GM12801 (cell line): ENCODE results near the gene BMP6.

ENCODE experiments used
- TF ChIP-seq, protein P1 (sequence below): IDR thresholded peaks from one replicate; pipeline ENCODE4 v1.5.1; 2011; ENCODE audit warnings: control low read depth; ENCODE audit not compliant: insufficient read length; ENCODE audit errors: extremely low read depth

BMP6 gene

DNA sequence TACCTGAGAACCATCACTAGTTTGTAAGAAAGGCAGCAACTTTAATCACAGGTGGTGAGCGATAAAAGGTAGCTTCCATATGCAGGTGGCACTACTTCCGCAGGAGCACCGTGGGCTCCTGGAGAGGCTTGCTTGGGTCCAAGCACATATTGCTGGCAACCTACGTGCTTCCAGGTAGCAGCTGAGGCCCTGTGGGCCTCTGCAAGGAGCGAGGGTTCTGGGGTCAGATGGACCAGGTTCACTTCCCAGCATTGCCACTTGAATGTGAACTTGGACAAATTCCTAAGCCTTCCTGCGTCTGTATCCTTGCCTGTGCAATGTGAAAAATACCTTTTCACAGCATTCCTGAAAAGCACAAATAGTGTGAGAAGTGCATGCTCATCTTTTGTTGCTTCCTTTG, 153.7 kb downstream of the BMP6 start:
- TF ChIP-seq, protein P1, sequence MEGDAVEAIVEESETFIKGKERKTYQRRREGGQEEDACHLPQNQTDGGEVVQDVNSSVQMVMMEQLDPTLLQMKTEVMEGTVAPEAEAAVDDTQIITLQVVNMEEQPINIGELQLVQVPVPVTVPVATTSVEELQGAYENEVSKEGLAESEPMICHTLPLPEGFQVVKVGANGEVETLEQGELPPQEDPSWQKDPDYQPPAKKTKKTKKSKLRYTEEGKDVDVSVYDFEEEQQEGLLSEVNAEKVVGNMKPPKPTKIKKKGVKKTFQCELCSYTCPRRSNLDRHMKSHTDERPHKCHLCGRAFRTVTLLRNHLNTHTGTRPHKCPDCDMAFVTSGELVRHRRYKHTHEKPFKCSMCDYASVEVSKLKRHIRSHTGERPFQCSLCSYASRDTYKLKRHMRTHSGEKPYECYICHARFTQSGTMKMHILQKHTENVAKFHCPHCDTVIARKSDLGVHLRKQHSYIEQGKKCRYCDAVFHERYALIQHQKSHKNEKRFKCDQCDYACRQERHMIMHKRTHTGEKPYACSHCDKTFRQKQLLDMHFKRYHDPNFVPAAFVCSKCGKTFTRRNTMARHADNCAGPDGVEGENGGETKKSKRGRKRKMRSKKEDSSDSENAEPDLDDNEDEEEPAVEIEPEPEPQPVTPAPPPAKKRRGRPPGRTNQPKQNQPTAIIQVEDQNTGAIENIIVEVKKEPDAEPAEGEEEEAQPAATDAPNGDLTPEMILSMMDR = no peak

DNA sequence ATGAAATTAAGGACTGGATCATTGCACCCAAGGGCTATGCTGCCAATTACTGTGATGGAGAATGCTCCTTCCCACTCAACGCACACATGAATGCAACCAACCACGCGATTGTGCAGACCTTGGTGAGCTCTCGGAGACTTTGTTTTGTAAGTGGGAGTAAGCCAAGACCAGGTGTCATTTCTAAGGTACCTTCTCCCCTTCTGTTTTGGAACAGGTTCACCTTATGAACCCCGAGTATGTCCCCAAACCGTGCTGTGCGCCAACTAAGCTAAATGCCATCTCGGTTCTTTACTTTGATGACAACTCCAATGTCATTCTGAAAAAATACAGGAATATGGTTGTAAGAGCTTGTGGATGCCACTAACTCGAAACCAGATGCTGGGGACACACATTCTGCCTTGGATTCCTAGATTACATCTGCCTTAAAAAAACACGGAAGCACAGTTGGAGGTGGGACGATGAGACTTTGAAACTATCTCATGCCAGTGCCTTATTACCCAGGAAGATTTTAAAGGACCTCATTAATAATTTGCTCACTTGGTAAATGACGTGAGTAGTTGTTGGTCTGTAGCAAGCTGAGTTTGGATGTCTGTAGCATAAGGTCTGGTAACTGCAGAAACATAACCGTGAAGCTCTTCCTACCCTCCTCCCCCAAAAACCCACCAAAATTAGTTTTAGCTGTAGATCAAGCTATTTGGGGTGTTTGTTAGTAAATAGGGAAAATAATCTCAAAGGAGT, 154.2 kb downstream of the BMP6 start:
- TF ChIP-seq, protein P1 = no peak

DNA sequence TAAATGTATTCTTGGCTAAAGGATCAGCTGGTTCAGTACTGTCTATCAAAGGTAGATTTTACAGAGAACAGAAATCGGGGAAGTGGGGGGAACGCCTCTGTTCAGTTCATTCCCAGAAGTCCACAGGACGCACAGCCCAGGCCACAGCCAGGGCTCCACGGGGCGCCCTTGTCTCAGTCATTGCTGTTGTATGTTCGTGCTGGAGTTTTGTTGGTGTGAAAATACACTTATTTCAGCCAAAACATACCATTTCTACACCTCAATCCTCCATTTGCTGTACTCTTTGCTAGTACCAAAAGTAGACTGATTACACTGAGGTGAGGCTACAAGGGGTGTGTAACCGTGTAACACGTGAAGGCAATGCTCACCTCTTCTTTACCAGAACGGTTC, 154.8 kb downstream of the BMP6 start:
- TF ChIP-seq, protein P1 = no peak

DNA sequence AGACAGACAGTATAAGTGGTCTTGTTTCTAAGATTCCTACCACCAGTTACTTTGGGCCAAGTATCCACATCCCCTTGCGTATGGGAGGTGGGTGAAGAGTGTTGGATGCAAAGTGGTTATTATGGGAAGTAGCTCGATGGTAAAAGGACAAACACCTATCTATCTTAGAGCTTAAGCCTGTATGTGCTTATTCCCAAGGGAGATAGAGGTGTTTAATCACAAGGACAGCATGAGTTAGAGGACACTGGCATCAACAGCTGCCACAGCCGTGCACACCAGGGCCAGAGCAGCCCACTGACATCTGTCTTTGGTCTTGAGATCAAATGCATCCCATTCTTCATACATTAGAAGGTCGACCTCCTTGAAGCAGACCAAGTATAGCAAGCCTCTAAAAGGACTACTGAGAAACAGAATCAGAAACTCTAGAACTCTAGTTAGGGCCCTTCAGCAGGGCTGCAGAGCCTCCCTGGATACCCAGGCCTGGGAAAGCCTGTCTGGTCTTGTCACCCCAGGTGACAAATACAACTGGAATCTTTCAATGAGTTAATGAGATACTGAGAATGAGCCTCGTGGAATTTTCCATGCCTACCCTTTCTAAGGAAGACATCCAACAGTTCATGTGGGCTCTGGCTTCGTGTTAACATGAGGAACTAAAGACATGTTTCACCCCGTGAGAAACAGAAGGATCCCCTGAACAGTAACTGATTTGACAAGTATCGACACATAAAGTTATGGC, 156.0 kb downstream of the BMP6 start:
- TF ChIP-seq, protein P1 = no peak

DNA sequence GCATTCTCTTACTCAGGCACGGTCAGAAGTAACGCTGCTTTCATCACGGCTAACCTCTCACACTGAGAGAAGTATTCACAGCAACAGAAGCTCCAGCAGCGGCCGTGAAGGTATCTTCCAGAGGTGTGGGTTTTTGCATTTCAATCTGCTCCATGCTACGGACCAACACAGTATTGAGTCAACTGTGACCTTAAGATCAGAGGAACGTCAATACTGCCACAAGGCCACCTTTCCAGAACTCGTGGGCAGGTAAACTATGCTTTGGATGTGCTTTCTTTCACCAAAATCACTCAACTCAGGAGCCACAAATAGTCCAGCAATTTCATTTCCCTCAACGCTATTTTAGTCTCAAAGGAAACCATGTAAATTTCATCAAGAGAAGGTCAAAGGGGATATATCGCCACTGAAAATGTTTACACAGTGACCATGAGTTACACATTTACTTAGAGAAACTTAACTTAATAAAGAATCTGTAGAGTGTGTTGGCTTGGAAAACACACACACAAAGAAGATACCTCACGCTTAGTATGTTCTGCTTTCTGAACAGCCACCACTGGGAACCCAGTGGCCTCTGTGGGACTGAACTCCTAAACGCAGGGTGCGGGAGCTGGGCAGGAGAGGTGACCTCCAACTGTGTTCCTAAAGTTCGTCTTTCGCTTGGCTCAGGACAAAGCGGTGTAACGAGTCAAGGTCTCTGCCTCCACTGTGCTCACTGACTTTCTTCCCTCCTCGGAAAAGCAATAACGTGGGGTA, 156.8 kb downstream of the BMP6 start:
- TF ChIP-seq, protein P1 = no peak

DNA sequence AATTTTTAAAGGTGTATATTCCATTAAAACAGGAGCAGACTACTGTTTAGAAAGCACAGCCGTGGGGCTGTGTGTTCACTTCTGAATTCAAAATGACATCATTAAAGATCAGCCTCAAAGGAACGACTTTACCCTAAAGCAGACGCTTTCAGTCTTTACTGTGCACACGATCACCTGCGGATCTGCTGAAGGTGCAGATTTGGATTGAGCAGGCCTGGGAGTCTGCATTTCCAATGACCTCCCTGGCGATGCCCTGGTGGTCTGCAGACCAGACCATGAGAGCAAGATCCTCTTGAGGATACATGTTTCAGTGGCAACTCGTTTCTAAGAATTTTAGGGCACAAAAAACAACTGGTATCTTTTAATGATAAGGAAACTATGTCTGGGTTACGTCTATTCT, 157.5 kb downstream of the BMP6 start:
- TF ChIP-seq, protein P1 = no peak

DNA sequence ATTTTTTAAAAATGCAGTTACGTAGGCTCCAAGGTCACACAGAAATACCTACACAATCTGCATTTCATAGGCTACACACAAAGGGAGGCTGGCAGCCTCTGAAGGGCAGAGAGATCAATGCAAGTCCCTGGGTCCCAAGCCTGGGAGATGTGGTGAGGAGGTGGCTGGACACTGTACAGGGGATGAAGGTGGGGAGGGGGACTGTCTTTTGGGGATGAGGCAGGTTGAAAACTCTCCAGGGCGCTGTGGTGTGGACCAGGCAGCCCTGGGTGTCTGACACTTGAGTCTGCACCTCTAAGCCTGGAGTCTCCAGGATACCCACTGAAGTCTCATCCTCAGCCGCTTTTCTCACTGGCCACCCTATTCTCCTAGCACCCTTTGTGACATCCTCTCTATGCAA, 160.2 kb downstream of the BMP6 start:
- TF ChIP-seq, protein P1 = no peak
